Loucy (cell line): Measurements from ENCODE around the gene ATP1A2.

Experiments used
- H2AFZ ChIP-seq: fragments of 200-600 bp; sonication (generic); 2 replicates; pipeline ENCODE4 v1.6.0; 2016; ENCODE audit warnings: antibody characterized with exemption, mild to moderate bottlenecking, low read length, moderate library complexity
- H3F3A ChIP-seq: fragments of 200-600 bp; 2 replicates; pipeline ENCODE4 v1.6.0; 2016; ENCODE audit warnings: antibody characterized with exemption, low read depth, mild to moderate bottlenecking
- H3K27me3 ChIP-seq: fragments of 200-600 bp; sonication (generic); 2 replicates; pipeline ENCODE4 v1.6.1; 2014; ENCODE audit warnings: low read length, mild to moderate bottlenecking; ENCODE audit not compliant: insufficient read depth, poor library complexity, severe bottlenecking
- H3K36me3 ChIP-seq: fragments of 200-600 bp; sonication (generic); 2 replicates; pipeline ENCODE4 v1.6.1; 2016; ENCODE audit warnings: low read length; ENCODE audit not compliant: insufficient read depth
- H3K4me1 ChIP-seq: fragments of 200-600 bp; sonication (generic); 2 replicates; pipeline ENCODE4 v1.5.1; 2014; ENCODE audit warnings: low read length, mild to moderate bottlenecking; ENCODE audit not compliant: insufficient read depth, poor library complexity, severe bottlenecking
- H3K4me2 ChIP-seq: fragments of 200-600 bp; sonication (generic); 2 replicates; pipeline ENCODE4 v1.6.0; 2014; ENCODE audit warnings: antibody characterized with exemption, low read length, low read depth, mild to moderate bottlenecking; ENCODE audit not compliant: poor library complexity, severe bottlenecking
- H3K4me3 ChIP-seq: fragments of 200-600 bp; sonication (generic); 2 replicates; pipeline ENCODE4 v1.5.1; 2014; ENCODE audit warnings: low read length, mild to moderate bottlenecking, mixed read lengths; ENCODE audit not compliant: poor library complexity, severe bottlenecking
- H3K79me2 ChIP-seq: fragments of 200-600 bp; sonication (generic); 2 replicates; pipeline ENCODE4 v1.6.1; 2014; ENCODE audit warnings: low read length; ENCODE audit not compliant: insufficient read depth
- H3K9ac ChIP-seq: fragments of 200-600 bp; sonication (generic); 2 replicates; pipeline ENCODE4 v1.6.0; 2014; ENCODE audit warnings: mild to moderate bottlenecking, low read depth, low read length, moderate library complexity; ENCODE audit not compliant: poor library complexity, severe bottlenecking
- H3K9me2 ChIP-seq: fragments of 200-600 bp; sonication (generic); replicated peaks from 2 replicates; pipeline ENCODE4 v1.6.1; 2016; ENCODE audit warnings: low read depth, low read length, mixed read lengths
- H3K9me3 ChIP-seq: fragments of 200-600 bp; sonication (generic); 2 replicates; pipeline ENCODE4 v1.6.1; 2014; ENCODE audit warnings: mild to moderate bottlenecking, antibody characterized with exemption, low read length, low read depth; ENCODE audit not compliant: insufficient read depth
- H4K20me1 ChIP-seq: fragments of 200-600 bp; sonication (generic); 2 replicates; pipeline ENCODE4 v1.6.0; 2014; ENCODE audit warnings: antibody characterized with exemption, low read length, mild to moderate bottlenecking; ENCODE audit not compliant: insufficient read depth, poor library complexity, severe bottlenecking
- EZH2phosphoT487 ChIP-seq: fragments of 200-600 bp; IDR thresholded peaks from 2 replicates; pipeline ENCODE4 v1.6.1; 2018; ENCODE audit warnings: antibody characterized with exemption, mild to moderate bottlenecking, moderate library complexity, borderline replicate concordance
- TF ChIP-seq, protein P1 (sequence below): fragments of 200-600 bp; sonication (generic); conservative IDR thresholded peaks from 2 replicates; pipeline ENCODE4 v1.5.1; 2014; ENCODE audit warnings: mild to moderate bottlenecking, antibody characterized with exemption, low read length

ATP1A2 gene

DNA sequence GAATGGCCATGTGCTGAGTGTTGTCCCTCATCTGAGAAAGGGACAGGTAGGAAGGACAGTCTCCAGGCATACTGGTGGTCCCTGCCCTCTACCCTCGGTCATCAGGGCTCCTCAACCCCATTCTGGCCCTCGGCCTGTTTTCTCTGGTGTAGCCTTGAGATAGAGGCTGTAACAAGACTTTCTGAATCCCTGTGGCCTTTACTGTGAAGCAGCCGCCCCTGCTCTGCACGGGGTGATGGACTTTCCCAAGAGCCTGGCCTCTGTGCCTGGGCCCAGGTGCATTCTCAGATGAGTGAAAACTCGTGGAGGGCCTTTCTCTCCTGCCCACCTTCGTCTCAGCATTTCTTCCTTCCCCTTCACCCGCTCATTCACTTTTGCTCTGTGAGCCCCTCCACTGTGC, 71.8 kb downstream of the ATP1A2 start:
- Histone ChIP-seq H3F3A (no peaks in the 10 kb centered on the region), H3K9me3 (no peaks in the 10 kb centered on the region), H3K9me2 (no peaks in the 10 kb centered on the region), H3K4me1 (no peaks in the 10 kb centered on the region), H3K4me2 (no peak overlapping the region), H2AFZ (no peak overlapping the region), H3K9ac (no peak overlapping the region), H3K79me2 (no peaks in the 10 kb centered on the region), H3K36me3 (no peaks in the 10 kb centered on the region), H3K27me3 (no peaks in the 10 kb centered on the region), H4K20me1 (no peaks in the 10 kb centered on the region), H3K4me3 (no peak overlapping the region)
- no peak for TF ChIP-seq EZH2phosphoT487
- TF ChIP-seq, protein P1, sequence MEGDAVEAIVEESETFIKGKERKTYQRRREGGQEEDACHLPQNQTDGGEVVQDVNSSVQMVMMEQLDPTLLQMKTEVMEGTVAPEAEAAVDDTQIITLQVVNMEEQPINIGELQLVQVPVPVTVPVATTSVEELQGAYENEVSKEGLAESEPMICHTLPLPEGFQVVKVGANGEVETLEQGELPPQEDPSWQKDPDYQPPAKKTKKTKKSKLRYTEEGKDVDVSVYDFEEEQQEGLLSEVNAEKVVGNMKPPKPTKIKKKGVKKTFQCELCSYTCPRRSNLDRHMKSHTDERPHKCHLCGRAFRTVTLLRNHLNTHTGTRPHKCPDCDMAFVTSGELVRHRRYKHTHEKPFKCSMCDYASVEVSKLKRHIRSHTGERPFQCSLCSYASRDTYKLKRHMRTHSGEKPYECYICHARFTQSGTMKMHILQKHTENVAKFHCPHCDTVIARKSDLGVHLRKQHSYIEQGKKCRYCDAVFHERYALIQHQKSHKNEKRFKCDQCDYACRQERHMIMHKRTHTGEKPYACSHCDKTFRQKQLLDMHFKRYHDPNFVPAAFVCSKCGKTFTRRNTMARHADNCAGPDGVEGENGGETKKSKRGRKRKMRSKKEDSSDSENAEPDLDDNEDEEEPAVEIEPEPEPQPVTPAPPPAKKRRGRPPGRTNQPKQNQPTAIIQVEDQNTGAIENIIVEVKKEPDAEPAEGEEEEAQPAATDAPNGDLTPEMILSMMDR: no peak

DNA sequence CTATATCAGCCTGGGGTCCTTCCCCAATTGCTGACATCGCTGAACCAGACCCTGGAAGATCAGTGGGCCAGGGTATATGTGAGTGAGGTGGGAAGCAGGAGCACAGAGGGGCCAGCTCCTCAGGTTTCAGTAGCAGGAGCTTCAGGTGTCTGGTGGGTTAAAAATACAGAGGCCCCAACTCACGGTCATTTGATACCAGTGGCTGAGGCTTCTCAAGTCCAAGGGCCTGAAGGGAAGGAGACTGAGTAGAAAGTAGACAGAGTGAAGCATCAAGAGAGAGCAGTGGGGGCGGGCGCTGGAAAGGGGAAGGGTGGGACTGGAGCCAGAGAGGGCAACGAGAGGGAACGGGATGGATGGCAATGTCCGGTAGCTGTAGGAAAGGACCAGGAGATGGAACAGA, 72.8 kb downstream of the ATP1A2 start:
- Histone ChIP-seq H3K36me3 (no peaks in the 10 kb centered on the region), H3K9ac (no peak overlapping the region), H3K9me2 (no peaks in the 10 kb centered on the region), H3K4me1 (no peaks in the 10 kb centered on the region), H3K4me2 (no peak overlapping the region), H3K27me3 (no peaks in the 10 kb centered on the region), H3K4me3 (no peak overlapping the region), H3F3A (no peaks in the 10 kb centered on the region), H4K20me1 (no peaks in the 10 kb centered on the region), H2AFZ (no peak overlapping the region), H3K9me3 (no peaks in the 10 kb centered on the region), H3K79me2 (no peaks in the 10 kb centered on the region)
- TF ChIP-seq EZH2phosphoT487: no peak
- TF ChIP-seq, protein P1: no peak

DNA sequence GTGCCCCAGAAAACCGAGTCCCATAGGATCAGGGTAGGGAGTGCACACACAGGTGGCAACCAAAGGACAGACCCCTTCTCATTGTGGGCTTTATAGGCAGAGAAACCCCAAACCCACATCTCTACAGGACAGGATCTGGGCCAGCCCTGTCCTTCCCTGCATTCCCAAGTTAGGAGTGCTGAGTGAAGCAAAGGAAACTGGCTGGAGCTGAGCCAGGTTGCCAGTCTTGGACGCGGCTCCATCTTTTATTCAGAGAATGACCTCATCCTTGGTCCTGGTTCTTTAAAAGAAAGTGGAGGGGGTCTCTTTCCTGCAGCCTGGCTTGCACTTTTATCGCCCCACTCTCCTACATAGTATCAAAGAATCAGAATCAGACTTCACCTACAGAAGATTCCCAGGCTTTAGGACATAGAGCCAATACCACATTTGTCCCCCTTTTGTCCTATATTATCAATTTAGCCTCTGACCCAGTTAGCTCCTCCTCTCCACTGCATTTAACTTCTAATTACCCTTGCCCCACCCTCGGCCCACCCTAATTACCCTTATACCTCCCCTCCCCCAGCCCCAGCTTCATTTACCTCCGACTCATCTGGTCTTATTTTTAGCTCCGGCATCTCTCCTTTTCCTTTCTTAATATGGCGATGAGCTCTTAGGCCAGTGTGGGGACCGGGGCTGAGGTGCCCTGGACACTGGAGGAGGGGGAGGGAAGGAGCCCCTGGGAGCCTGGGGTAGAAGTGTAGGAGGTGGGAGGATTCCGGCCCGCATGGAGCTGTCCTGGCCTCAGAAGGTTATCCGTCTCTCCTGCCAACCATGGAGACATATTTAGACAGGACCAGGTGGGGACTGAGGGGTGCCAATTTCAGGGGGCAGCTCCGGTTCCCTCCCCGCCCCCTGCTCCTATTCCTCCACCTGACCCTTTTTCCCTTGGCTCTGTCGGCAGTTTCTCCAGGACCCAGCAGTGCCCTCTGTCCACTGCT, 74.4 kb downstream of the ATP1A2 start, which contains the start of gene CASQ1:
Gene CASQ1, plus strand, starts transcription at position 927 of the 977 bp plus-strand sequence. CDS start 177 bp downstream, outside the sequence.
- TF ChIP-seq, protein P1: no peak
- TF ChIP-seq EZH2phosphoT487: no peak
- H3K36me3 ChIP-seq: no peaks in the 10 kb centered on the region
- no peak within 1 kb of the TSS for H2AFZ ChIP-seq

More for the DNA sequence above, 74.4 kb downstream of the ATP1A2 start, which contains the start of gene CASQ1:
- no peaks in the 10 kb centered on the region for H4K20me1 ChIP-seq
- H3K4me2 ChIP-seq: no peak within 1 kb of the TSS
- no peak within 1 kb of the TSS for H3K9ac ChIP-seq
- H3F3A ChIP-seq: no peaks in the 10 kb centered on the region
- no peak within 1 kb of the TSS for H3K4me3 ChIP-seq
- no peaks in the 10 kb centered on the region for H3K27me3 ChIP-seq
- H3K9me2 ChIP-seq: no peaks in the 10 kb centered on the region
- no peaks in the 10 kb centered on the region for H3K79me2 ChIP-seq
- no peaks in the 10 kb centered on the region for H3K4me1 ChIP-seq
- H3K9me3 ChIP-seq: no peaks in the 10 kb centered on the region
